GM12891 (cell line): ENCODE data around the gene PLGRKT.
"Not testable (repeated sequence)": the region's sequence is repeated elsewhere in the genome, so short reads cannot be mapped to it uniquely, and the experiment has no call there.

Experiments
- DNase-seq: peaks from one replicate; pipeline ENCODE4 v3.0.0; 2011; ENCODE audit warnings: low spot score; ENCODE audit not compliant: insufficient read length
- FAIRE-seq: peaks from 2 replicates; lab custom pipeline; 2011; peaks lifted over from hg19 to GRCh38; lab: Jason Lieb, UNC
- PAX5 ChIP-seq: IDR thresholded peaks from 2 replicates; pipeline ENCODE4 v1.6.1; 2011; ENCODE audit warnings: low read length, moderate library complexity, mild to moderate bottlenecking; ENCODE audit not compliant: insufficient read depth, severe bottlenecking
- POLR2A ChIP-seq: IDR thresholded peaks from 2 replicates; pipeline ENCODE4 v1.6.1; 2011; ENCODE audit warnings: low read depth, low read length, control low read depth
- POLR2AphosphoS5 ChIP-seq: IDR thresholded peaks from 2 replicates; pipeline ENCODE4 v1.6.1; 2011; ENCODE audit warnings: low read depth, low read length, control low read depth
- POU2F2 ChIP-seq: IDR thresholded peaks from 2 replicates; pipeline ENCODE4 v1.6.1; 2011; ENCODE audit warnings: low read depth, mild to moderate bottlenecking, control low read depth, low read length, moderate library complexity
- SPI1 ChIP-seq: IDR thresholded peaks from 2 replicates; pipeline ENCODE4 v1.6.1; 2011; ENCODE audit warnings: low read depth, low read length, control low read depth
- TAF1 ChIP-seq: IDR thresholded peaks from 2 replicates; pipeline ENCODE4 v1.6.1; 2011; ENCODE audit warnings: low read depth, low read length, control low read depth

Gene PLGRKT

DNA sequence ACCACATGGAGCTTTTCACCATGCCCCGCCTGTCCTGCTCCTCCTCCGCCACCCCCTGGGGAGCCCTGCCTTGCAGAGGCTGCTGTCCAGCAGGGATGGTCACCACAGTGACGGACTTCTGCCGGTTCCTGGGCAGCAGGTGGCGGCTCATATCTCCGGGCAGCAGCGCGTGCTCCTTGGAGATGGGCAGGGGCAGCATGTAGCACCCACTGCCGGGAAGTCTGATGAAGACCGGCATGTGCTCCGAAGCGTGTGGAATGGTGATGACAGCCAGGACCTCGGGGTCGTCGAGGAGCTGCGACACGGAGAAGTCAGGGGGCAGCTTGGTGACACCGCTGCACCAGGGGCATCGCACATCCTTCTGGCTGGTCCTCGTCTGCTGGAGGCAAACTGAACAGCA, 19.2 kb downstream of the PLGRKT start:
- FAIRE-seq (no peak), DNase-seq (no peak)
- TF ChIP-seq POLR2A (no peak), POLR2AphosphoS5 (no peak), POU2F2 (no peak), PAX5 (no peak), SPI1 (no peak), TAF1 (no peak)

- no peak for DNase-seq
- TF ChIP-seq POLR2AphosphoS5 (no peak), POLR2A (no peak), POU2F2 (no peak), TAF1 (no peak), PAX5 (no peak), SPI1 (no peak)
- no peak for FAIRE-seq
Measured at GRCh38 chr9:5416953-5417352, 20.8 kb downstream of the PLGRKT start.

DNA sequence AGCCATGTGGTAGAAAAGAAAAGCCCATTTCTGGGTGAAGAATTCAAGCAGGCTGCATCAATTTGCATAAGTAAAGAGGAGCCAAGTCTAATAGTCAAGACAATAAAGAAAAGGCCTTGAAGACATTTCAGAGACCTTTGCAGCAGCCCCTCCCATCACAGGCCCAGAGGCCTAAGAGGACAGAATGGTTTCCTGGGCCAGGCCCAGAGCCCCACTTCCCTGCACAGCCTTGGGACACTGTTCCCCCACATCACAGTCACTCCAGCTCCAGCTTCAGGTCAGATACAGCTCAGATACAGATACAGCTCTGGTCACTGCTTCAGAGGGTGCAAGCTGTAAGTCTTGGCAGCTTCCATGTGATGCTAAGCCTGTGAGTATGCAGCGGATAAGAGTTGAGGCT, 29.1 kb downstream of the PLGRKT start:
- DNase-seq (no peak), FAIRE-seq (no peak)
- no peak for TF ChIP-seq POU2F2
- no peak for TF ChIP-seq PAX5
- TF ChIP-seq TAF1: no peak

DNA sequence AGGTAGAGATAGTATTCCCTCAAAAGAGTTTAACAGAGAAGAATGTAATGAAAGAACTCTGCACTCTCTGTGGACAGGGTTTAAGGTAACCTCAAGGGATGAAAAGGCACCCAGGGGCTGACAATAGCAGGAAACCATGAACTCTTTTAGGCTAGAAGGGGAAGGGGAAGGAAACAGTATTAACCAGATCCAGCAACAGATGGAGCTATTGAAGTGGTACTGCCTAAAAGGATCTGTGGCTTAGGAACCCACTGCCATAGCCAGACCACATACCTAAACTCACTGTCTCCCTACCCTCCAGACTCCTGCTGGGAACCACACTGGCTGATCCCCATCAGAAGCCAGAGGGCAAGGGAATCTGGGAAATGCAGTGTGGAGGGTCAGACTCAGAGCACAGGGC, 35.5 kb downstream of the PLGRKT start:
- DNase-seq (no peak), FAIRE-seq (no peak)
- TF ChIP-seq POU2F2 (no peak), SPI1 (no peak), PAX5 (no peak), TAF1 (no peak), POLR2AphosphoS5 (no peak), POLR2A (no peak)

GRCh38 chr9:5397547-5397946, 40.2 kb downstream of the PLGRKT start:
- not testable (repeated sequence) for FAIRE-seq, DNase-seq

GRCh38 chr9:5395428-5395827, 42.3 kb downstream of the PLGRKT start:
- TF ChIP-seq POLR2A (no peak), PAX5 (no peak), POLR2AphosphoS5 (no peak), TAF1 (no peak), SPI1 (no peak), POU2F2 (no peak)
- FAIRE-seq (no peak), DNase-seq (no peak)

- FAIRE-seq, DNase-seq: not testable (repeated sequence)
Measured at GRCh38 chr9:5393976-5394375, 43.7 kb downstream of the PLGRKT start.

GRCh38 chr9:5393497-5393896, 44.2 kb downstream of the PLGRKT start:
- DNase-seq (no peak), FAIRE-seq (no peak)
- TF ChIP-seq POU2F2: no peak
- no peak for TF ChIP-seq PAX5
- TF ChIP-seq TAF1: no peak
- no peak for TF ChIP-seq POLR2AphosphoS5
- TF ChIP-seq SPI1: no peak
- TF ChIP-seq POLR2A: no peak

DNA sequence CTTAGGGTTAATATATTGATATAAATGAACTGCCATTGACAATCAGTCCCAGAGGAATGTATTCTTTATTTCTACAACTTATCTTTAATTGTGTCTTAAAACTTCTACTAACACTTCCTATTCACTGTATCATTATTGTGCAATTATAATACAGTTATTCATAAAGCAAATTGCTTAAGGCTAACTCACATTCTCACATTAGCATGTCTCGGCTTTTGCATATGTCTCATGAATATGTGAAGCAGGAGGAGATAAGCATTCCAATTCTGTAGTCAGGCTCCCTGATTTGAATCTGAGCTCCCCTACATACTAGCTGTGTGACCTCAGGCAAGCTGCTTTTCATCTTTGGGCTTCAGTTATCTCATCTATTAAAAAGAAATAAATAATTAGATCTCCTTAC, 45.4 kb downstream of the PLGRKT start:
- TF ChIP-seq POLR2A (no peak), POU2F2 (no peak), SPI1 (no peak), POLR2AphosphoS5 (no peak), TAF1 (no peak), PAX5 (no peak)
- no peak for FAIRE-seq
- DNase-seq: no peak

DNA sequence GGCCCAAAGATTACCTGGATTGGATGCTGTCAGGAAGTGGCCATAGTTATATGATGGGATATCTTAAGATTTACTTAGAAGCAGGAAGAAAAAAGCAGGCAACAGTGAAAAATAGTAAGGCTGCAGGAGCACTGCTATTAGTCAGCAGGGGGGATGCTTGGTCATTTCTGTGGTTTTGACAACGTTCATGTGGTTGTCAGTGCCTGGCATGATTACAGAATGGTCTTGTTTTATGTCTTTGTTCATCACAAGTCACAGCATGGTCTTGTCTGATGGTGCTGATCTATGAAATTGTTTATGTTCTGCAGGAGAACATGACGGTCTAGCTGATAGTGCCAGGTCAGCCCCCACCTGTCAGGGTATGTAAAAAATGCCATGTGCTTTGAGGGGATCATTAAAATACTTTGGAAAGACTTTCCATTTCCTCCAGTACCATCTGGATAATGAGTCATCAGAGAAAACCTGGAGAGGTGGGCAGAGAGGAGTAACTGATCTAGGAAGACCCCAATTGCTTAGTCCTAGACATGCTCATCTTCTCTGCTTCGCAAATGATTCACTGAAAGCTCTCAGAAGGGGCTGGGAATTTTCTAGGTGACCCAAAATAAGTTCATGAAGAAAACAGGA, 48.5 kb downstream of the PLGRKT start:
- no peak for DNase-seq

DNA sequence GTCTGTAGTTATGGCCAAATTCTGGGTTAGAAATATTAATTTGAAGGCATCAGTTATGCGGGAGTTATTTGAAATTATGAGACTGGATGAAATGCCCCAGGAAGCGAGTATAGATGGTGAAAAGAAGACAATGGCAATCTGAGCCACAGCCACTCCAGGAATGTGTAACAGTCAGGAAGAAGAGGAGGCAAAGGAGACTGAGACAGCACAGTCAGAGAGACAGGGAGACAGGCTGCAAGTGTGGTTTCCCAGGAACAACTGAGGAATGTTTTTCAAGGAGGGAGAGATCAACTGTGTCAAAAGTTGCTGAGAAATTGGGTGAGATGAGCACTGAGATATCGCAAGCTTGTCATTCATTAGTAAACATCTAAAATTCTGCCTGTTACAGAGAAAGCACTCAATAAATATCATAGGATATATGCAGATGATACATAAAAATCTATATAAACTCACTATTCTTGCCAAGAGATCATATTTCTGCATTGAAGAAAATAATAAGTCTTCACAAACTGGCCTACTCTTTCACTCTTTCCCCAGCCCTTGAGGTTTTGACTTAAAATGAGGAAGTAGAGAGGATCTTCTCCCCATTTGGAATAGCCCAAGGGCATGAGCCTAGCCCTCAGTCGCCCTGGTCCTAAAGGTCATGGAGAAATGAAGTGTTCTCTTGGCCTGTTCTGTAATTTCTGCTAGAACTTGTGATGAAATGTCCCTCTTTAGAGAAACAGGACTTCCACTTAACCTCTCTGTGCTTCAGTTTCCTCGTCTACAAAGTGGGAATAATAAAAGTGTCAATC, 49.5 kb downstream of the PLGRKT start:
- TF ChIP-seq TAF1 (no peak), POU2F2 (no peak), POLR2AphosphoS5 (no peak), POLR2A (no peak), PAX5 (no peak), SPI1 (0 out of 2 replicates have a peak, but pooled peaks have one; percentile 12)
- FAIRE-seq (no peak), DNase-seq (no peak)

More for the DNA sequence above, 48.5 kb downstream of the PLGRKT start:
- peak; percentile 85 for FAIRE-seq
- TF ChIP-seq POU2F2 (no peak), SPI1 (no peak), POLR2A (no peak), TAF1 (no peak), PAX5 (no peak), POLR2AphosphoS5 (no peak)
